Mesenchymal stem cell (in vitro differentiated cells and primary cell): ENCODE measurements around the gene CD96.

ENCODE experiments used
- DNase-seq: peaks from one replicate; pipeline ENCODE4 v3.0.0-alpha.2; 2013
- H2AFZ ChIP-seq: one replicate; pipeline ENCODE4 v1.6.1; 2013; ENCODE audit warnings: low read depth, mild to moderate bottlenecking, control low read depth, inconsistent platforms, low read length, moderate library complexity
- H2AK5ac ChIP-seq: 2 replicates; pipeline ENCODE4 v1.6.1; 2013; ENCODE audit warnings: low read length, moderate library complexity, mild to moderate bottlenecking, inconsistent platforms; ENCODE audit not compliant: severe bottlenecking
- H2BK120ac ChIP-seq: one replicate; pipeline ENCODE4 v1.6.1; 2013; ENCODE audit warnings: low read depth, mild to moderate bottlenecking, inconsistent platforms, low read length, moderate library complexity
- H2BK12ac ChIP-seq, 2 experiments: one replicate each; pipeline ENCODE4 v1.6.1; 2013; ENCODE audit warnings: inconsistent platforms in 2 of 2, low read length in 2 of 2, mild to moderate bottlenecking in 2 of 2, moderate library complexity in 2 of 2, control low read depth in 1 of 2
- H2BK15ac ChIP-seq: one replicate; pipeline ENCODE4 v1.6.1; 2013; ENCODE audit warnings: mild to moderate bottlenecking, low read depth, inconsistent platforms; ENCODE audit not compliant: poor library complexity, severe bottlenecking
- H2BK5ac ChIP-seq: 2 replicates; pipeline ENCODE4 v1.6.1; 2013; ENCODE audit warnings: low read depth, mild to moderate bottlenecking, low read length, control low read depth, inconsistent platforms; ENCODE audit not compliant: poor library complexity, severe bottlenecking
- H3K14ac ChIP-seq, 2 experiments: one replicate each; pipeline ENCODE4 v1.6.1; 2013; ENCODE audit warnings: inconsistent platforms in 2 of 2, low read length in 2 of 2, control low read depth in 1 of 2, mild to moderate bottlenecking in 1 of 2, moderate library complexity in 1 of 2
- H3K18ac ChIP-seq, 2 experiments: one replicate each; pipeline ENCODE4 v1.6.1; 2013; ENCODE audit warnings: inconsistent platforms in 2 of 2, low read length in 2 of 2, control low read depth in 1 of 2, low read depth in 1 of 2, mild to moderate bottlenecking in 1 of 2
- H3K23ac ChIP-seq, 2 experiments: one replicate each; pipeline ENCODE4 v1.6.1; 2013; ENCODE audit warnings: inconsistent platforms in 2 of 2, low read length in 2 of 2, mild to moderate bottlenecking in 2 of 2, moderate library complexity in 2 of 2, control low read depth in 1 of 2
- H3K27ac ChIP-seq: 2 replicates; pipeline ENCODE4 v1.5.1; 2013; ENCODE audit warnings: mild to moderate bottlenecking, moderate library complexity, low read length, control low read depth, inconsistent platforms; ENCODE audit not compliant: poor library complexity, severe bottlenecking
- H3K27me3 ChIP-seq, 2 experiments: 2 replicates each; pipeline versions ENCODE4 v1.6.1 to v1.7.0; 2013; ENCODE audit warnings: low read length in 2 of 2, mild to moderate bottlenecking in 2 of 2, moderate library complexity in 2 of 2, control low read depth in 1 of 2, inconsistent platforms in 1 of 2; ENCODE audit not compliant: control insufficient read depth in 1 of 2, insufficient read depth in 1 of 2
- H3K36me3 ChIP-seq, 2 experiments: 2 replicates each; pipeline versions ENCODE4 v1.6.1 to v1.7.0; 2013; ENCODE audit warnings: low read length in 2 of 2, control low read depth in 1 of 2, inconsistent platforms in 1 of 2, low read depth in 1 of 2, mild to moderate bottlenecking in 1 of 2; ENCODE audit not compliant: insufficient read depth in 2 of 2, control insufficient read depth in 1 of 2
- H3K4ac ChIP-seq, 2 experiments: one replicate each; pipeline ENCODE4 v1.6.1; 2013; ENCODE audit warnings: inconsistent platforms in 2 of 2, low read length in 2 of 2, mild to moderate bottlenecking in 2 of 2, moderate library complexity in 2 of 2, control low read depth in 1 of 2, low read depth in 1 of 2
- H3K4me1 ChIP-seq: 2 replicates; pipeline ENCODE4 v1.6.1; 2013; ENCODE audit warnings: low read depth, low read length, control low read depth; ENCODE audit not compliant: control insufficient read depth, insufficient read depth
- H3K4me2 ChIP-seq: 2 replicates; pipeline ENCODE4 v1.6.1; 2013; ENCODE audit warnings: low read length, mild to moderate bottlenecking, inconsistent platforms; ENCODE audit not compliant: poor library complexity, severe bottlenecking
- H3K4me3 ChIP-seq, 2 experiments: 2 replicates each; pipeline versions ENCODE4 v1.5.1 to v1.7.0; 2013; ENCODE audit warnings: low read length in 2 of 2, mild to moderate bottlenecking in 2 of 2, control low read depth in 1 of 2, low read depth in 1 of 2; ENCODE audit not compliant: insufficient read depth in 1 of 2
- H3K79me1 ChIP-seq: replicated peaks from 2 replicates; pipeline ENCODE4 v1.6.1; 2013; ENCODE audit warnings: mild to moderate bottlenecking, control low read depth, low read length, inconsistent platforms; ENCODE audit not compliant: poor library complexity, severe bottlenecking
- H3K9ac ChIP-seq: 2 replicates; pipeline ENCODE4 v1.7.0; 2013; ENCODE audit warnings: mild to moderate bottlenecking, low read length, moderate library complexity
- H3K9me3 ChIP-seq: 2 replicates; pipeline ENCODE4 v1.7.0; 2013; ENCODE audit warnings: mild to moderate bottlenecking, low read length; ENCODE audit not compliant: control insufficient read depth
- H4K8ac ChIP-seq: one replicate; pipeline ENCODE4 v1.6.1; 2013; ENCODE audit warnings: inconsistent platforms, mild to moderate bottlenecking, low read length, moderate library complexity
- H4K91ac ChIP-seq: one replicate; pipeline ENCODE4 v1.6.1; 2013; ENCODE audit warnings: mild to moderate bottlenecking, low read length, inconsistent platforms
- WGBS: methylation state at CpG from one replicate; pipeline ENCODE4 v1.1.7; 2013; ENCODE audit warnings: mixed read lengths; 5-methylcytosine and 5-hydroxymethylcytosine counted together

Gene CD96

DNA sequence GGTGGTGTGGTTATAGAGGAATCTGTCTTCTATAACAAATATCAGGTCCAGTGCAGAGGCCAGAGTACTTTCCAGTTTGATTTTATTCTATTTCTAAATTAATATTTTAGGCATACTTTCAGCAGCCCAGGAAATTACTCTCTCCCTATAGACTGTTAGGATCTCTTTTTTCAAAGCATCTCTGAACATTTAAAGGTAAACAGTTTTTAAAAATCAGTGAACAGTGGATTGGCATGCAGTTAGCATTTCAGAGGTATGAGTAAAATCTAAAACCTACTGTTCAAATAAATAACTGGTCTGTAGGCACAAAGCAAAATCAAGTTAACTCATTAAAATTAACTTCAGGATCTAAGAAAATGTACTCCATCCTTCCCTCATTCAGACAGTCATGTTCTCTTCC lies 50.1 kb downstream of the CD96 start:
- H3K27me3 ChIP-seq = no peaks in the 10 kb centered on the region
- no peak for DNase-seq
- H2BK5ac ChIP-seq = peak overlapping the region; percentile 88
- no peak overlapping the region for H3K18ac ChIP-seq
- H3K14ac ChIP-seq = no peak overlapping the region
- no peak overlapping the region for H2BK15ac ChIP-seq
- H4K8ac ChIP-seq = no peak overlapping the region
- no peaks in the 10 kb centered on the region for H3K36me3 ChIP-seq
- no peak overlapping the region for H2BK12ac ChIP-seq
- H3K4ac ChIP-seq = no peak overlapping the region
- no peak overlapping the region for H4K91ac ChIP-seq
- no peak overlapping the region for H3K4me2 ChIP-seq
- H3K79me1 ChIP-seq = no peaks in the 10 kb centered on the region
- H2BK120ac ChIP-seq = no peak overlapping the region
- H3K9ac ChIP-seq = no peak overlapping the region
- no peak overlapping the region for H3K4me3 ChIP-seq
- H2AFZ ChIP-seq = no peak overlapping the region
- peaks cover 22% of the 10 kb centered on the region for H3K4me1 ChIP-seq
- H3K23ac ChIP-seq = no peak overlapping the region
- no peak overlapping the region for H2AK5ac ChIP-seq
- H3K27ac ChIP-seq = peak overlapping the region; percentile 94
- H3K9me3 ChIP-seq = no peaks in the 10 kb centered on the region

DNA sequence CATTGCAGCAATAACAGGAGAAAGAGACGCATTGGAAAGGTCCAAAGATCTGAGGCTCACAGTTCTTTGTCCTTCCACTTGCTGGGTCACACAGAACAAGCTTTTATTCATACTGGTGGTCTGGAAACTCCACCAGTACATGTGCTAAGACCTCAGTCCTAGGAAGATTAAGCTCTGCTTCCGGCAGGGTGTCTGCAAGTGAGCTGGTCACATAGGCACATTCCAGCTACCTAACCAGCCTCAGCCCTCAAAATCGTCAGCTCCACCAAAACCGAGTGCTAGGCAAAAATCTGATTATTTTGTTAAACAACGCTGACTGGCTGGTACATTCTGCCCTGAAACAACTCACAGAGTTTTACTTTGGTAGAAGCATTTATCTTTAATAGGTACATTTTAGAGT lies 50.9 kb downstream of the CD96 start:
- Histone ChIP-seq H2AK5ac (no peak overlapping the region), H4K91ac (no peak overlapping the region), H3K27me3 (no peaks in the 10 kb centered on the region)

DNA sequence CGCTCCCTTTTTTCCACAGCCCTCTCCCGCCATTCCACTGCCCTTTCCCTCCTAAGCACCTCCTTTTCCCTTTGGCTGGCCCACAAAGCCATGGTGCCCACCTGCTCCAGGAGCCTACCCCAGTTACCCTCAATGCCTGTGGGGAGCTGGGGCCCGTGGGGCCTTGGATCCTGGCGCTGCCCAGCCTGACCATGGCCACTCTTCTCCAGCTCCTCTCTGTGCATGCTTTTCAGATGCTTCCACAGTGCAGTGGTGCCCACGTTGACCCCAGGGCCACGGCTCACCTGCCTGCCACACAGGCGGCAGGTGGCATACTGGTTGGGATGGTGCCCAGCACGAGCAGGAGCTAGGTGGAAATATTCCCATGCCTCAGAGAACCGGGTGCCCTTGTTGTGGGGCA lies 51.7 kb downstream of the CD96 start:
- Histone ChIP-seq H3K18ac (peak overlapping the region in 1 of 2 experiments; percentile 5), H3K27ac (peak overlapping the region; percentile 99), H3K4me2 (no peak overlapping the region), H3K14ac (no peak overlapping the region), H3K27me3 (no peaks in the 10 kb centered on the region), H2BK5ac (peak overlapping the region; percentile 89), H3K4me3 (no peak overlapping the region), H4K8ac (peak overlapping the region; percentile 21), H3K4me1 (peaks cover 22% of the 10 kb centered on the region), H2AK5ac (peak overlapping the region; percentile 96), H3K9me3 (no peaks in the 10 kb centered on the region), H2BK15ac (no peak overlapping the region), H3K4ac (peak overlapping the region in 1 of 2 experiments; percentile 3), H3K9ac (no peak overlapping the region), H2BK12ac (no peak overlapping the region), H3K23ac (no peak overlapping the region), H4K91ac (peak overlapping the region; percentile 19), H2AFZ (no peak overlapping the region), H3K36me3 (no peaks in the 10 kb centered on the region), H2BK120ac (no peak overlapping the region), H3K79me1 (no peaks in the 10 kb centered on the region)
- 95% methylated on average over 9 of the region's 9 CpGs for WGBS
- no peak for DNase-seq

More for the DNA sequence above, 50.9 kb downstream of the CD96 start:
- Histone ChIP-seq H3K79me1 (no peaks in the 10 kb centered on the region), H3K36me3 (no peaks in the 10 kb centered on the region), H2AFZ (no peak overlapping the region), H3K23ac (no peak overlapping the region), H2BK5ac (peak overlapping the region; percentile 89), H3K14ac (no peak overlapping the region), H3K4me2 (no peak overlapping the region), H3K4me3 (no peak overlapping the region), H3K9me3 (no peaks in the 10 kb centered on the region), H2BK12ac (peak overlapping the region in 1 of 2 experiments; percentile 31), H3K4me1 (peaks cover 22% of the 10 kb centered on the region), H3K18ac (no peak overlapping the region), H2BK15ac (no peak overlapping the region), H4K8ac (no peak overlapping the region), H3K27ac (peak overlapping the region; percentile 99), H2BK120ac (no peak overlapping the region), H3K9ac (no peak overlapping the region), H3K4ac (peak overlapping the region in 1 of 2 experiments; percentile 26)
- 94% methylated on average over 4 of the region's 5 CpGs for WGBS
- no peak for DNase-seq

DNA sequence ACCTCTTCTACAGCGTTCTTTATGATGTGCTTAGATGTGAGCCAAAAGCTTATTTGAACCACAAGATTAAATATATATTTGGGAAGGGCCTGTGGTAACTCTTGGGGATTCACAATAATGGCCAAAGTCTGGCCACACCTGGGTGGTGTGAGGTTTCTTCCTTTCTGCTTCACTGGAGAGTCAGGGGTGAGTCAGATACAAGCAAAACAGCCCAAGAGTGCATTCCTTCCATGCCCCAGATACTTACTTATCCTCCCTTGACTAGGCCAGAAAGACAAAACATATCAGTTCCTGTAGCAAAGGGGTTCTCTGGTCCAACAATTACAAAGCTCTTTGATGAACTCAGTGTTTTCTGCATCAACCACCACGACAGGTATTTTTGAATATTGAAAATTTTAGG lies 52.2 kb downstream of the CD96 start:
- Histone ChIP-seq H3K4ac (no peak overlapping the region), H3K4me3 (no peak overlapping the region), H2AK5ac (peak overlapping the region; percentile 96), H4K91ac (no peak overlapping the region), H2BK15ac (no peak overlapping the region), H2BK5ac (peak overlapping the region; percentile 98), H2BK120ac (no peak overlapping the region), H3K9ac (no peak overlapping the region), H3K9me3 (no peaks in the 10 kb centered on the region), H3K4me1 (peaks cover 22% of the 10 kb centered on the region), H3K27me3 (no peaks in the 10 kb centered on the region), H3K14ac (no peak overlapping the region), H3K27ac (peak overlapping the region; percentile 99), H3K36me3 (no peaks in the 10 kb centered on the region), H2AFZ (no peak overlapping the region), H3K79me1 (no peaks in the 10 kb centered on the region), H3K18ac (peak overlapping the region in 1 of 2 experiments; percentile 17), H2BK12ac (no peak overlapping the region), H3K4me2 (no peak overlapping the region), H4K8ac (no peak overlapping the region), H3K23ac (no peak overlapping the region)
- 83% methylated on average over 1 of the region's 2 CpGs for WGBS
- peak; percentile 37 for DNase-seq
